GM18873 (cell line): ENCODE data around the gene JAKMIP1.

Experiments used
- ATAC-seq: cut with Tn5 transposase; IDR thresholded peaks from one replicate; pipeline ENCODE4 v1.9.1; 2021; ENCODE audit warnings: mild to moderate bottlenecking, moderate library complexity, moderate number of reproducible peaks; ENCODE audit not compliant: unreplicated experiment, low FRiP score

Gene JAKMIP1

GRCh38 chr4:6204871-6205566 is 4.7 kb upstream of the JAKMIP1 start:
- ATAC-seq = no peak

DNA sequence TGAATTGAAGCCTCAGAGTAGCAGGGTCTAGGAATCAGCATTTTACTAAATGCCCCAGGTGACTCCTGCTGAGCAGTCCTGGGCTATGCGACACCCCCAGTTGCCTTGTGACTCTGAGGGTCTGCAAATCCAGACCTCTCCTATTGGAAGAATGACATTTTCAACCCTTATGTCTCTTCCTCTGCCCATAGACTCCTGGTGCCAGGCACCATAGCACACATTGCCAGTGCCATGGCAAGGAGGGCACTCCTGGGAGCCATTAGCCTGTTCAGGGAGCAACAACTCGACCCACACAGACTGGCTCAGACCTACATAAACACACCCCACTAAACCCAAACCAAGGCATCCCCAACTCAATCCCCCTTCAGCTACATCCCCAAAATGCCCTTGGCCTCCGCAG is 3.7 kb upstream of the JAKMIP1 start:
- ATAC-seq = no peak

- ATAC-seq = peak; percentile 30
Measured at GRCh38 chr4:6201580-6202091, 1.3 kb upstream of the JAKMIP1 start.

GRCh38 chr4:6200922-6201362 is 593 bp upstream of the JAKMIP1 start:
- no peak for ATAC-seq

GRCh38 chr4:6199422-6199921 is 877 bp downstream of the JAKMIP1 start:
- no peak for ATAC-seq

GRCh38 chr4:6198768-6199421 is 1.5 kb downstream of the JAKMIP1 start:
- ATAC-seq = no peak

- ATAC-seq = no peak
Measured at GRCh38 chr4:6198278-6198677, 2.1 kb downstream of the JAKMIP1 start.

DNA sequence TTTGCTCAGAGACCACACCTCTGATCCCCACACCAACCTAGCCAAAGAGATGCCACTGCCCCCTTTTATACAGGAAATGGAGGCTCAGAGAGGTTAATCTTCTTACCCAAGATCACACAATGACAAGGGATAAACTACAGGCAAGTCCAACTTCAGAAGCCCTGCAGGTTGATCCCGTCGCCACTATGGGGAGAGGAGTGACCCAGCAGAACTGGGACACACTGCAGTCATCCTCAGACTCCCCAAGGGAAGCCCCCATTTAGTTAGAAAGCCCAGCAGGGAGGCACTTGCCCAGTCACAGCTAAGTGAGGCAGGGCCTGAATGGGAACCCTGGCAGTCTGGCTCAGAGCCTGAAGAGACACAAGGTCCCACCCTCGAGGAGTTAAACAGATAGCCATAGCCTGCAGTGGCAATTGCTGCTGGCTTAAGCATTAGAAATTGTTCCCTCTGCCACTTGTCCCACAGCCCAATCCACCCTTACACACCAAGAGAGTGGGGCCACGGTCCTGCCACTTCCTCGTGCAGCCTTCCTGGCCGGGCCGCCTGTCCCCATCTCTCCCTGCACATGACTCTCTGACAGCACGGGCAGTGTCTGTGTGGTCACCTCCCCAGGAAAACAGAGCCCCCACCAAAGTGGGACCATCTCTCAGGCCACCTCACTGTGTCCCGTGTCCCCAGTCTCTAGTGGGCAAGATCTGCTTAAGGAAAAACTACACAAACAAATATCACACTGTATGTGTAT is 2.7 kb downstream of the JAKMIP1 start:
- no peak for ATAC-seq

GRCh38 chr4:6196871-6197270 is 3.5 kb downstream of the JAKMIP1 start:
- ATAC-seq = no peak

- no peak for ATAC-seq
Measured at GRCh38 chr4:6196324-6196723, 4.0 kb downstream of the JAKMIP1 start.

- no peak for ATAC-seq
Measured at GRCh38 chr4:6195602-6196319, 4.6 kb downstream of the JAKMIP1 start.

GRCh38 chr4:6194458-6195195 is 5.7 kb downstream of the JAKMIP1 start:
- no peak for ATAC-seq

GRCh38 chr4:6193399-6193798 is 7.0 kb downstream of the JAKMIP1 start:
- ATAC-seq = no peak

DNA sequence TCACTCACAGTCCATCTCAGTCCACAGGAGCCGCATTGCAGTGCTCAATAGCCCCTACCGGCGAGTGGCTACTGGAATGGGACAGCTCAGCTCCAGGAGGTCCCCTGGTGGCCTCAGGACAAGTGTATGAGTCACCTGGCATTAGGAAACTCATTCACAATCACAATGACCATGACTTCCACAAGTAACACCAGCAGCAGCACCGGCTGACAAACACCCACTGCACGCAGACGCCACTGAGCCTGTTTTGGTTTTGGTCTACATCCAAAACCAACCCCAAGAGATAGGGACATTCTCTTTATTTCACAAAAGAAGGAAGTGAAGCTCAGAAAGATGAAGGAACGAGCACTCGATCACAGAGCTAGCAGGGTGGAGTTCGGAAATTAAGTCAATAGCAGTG is 8.1 kb downstream of the JAKMIP1 start:
- no peak for ATAC-seq

- ATAC-seq = no peak
Measured at GRCh38 chr4:6191448-6192130, 8.8 kb downstream of the JAKMIP1 start.

- ATAC-seq = no peak
Measured at GRCh38 chr4:6190486-6190885, 9.9 kb downstream of the JAKMIP1 start.

DNA sequence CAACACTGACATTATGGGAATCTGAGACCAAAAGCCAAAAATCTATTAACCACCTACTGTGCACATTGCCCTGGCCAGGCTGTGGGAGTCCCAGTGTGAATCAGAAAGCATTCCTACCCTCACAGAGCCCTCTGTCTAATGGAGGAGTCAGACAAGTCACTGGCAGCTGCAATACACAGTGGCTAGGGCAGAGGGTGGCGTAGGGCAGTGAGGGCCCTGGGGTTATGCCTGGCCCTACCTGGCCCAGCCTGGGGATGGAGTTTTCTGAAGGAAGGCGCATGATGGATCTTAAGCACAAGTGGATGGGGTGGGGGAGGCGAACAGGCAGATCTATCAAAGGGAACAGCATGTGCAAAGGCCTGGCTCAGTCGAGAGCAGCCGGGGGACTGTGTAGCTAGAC is 10.8 kb downstream of the JAKMIP1 start:
- no peak for ATAC-seq

GRCh38 chr4:6188687-6189305 is 11.6 kb downstream of the JAKMIP1 start:
- no peak for ATAC-seq

DNA sequence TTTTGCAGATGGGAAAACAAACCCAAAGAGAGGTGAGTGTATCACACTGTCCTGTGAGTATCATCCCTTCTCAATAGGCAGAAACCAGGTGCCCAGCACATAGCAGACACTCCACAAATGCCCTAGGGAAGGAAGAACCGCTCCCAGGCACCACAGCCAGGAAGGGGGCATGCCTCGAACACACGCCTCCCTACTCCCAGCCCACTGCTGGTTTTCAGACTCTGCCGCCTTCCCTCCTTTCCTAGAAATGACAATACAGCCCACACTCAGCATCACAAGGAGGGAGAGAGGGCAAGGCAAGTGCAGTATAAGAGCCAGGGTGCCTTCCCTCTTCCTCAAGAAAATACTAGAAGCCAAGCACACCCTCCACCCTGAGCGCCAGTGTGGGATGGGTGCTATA is 16.2 kb downstream of the JAKMIP1 start:
- ATAC-seq = no peak
